Measurements from ENCODE around the gene DDX41.
A peak's percentile ranks its signal among the peaks of the same experiment; 100 is the strongest.

DDX41 gene

GRCh38 chr5:177513500-177513899 is 3.3 kb downstream of the DDX41 start:
- no peak for DNase-seq (ENCODE audit: low spot score in 2 of 2)
- no peak overlapping the region for H3K27ac Mint-ChIP-seq
- H3K9me3 Mint-ChIP-seq = no peaks in the 10 kb centered on the region
- no peak for ATAC-seq (ENCODE audit: low read depth)
- H3K4me3 Mint-ChIP-seq = no peak overlapping the region
- H3K27me3 Mint-ChIP-seq = no peaks in the 10 kb centered on the region
- peaks cover 27% of the 10 kb centered on the region for H3K36me3 Mint-ChIP-seq
- H3K4me1 Mint-ChIP-seq = peaks cover 47% of the 10 kb centered on the region

- H3K36me3 Mint-ChIP-seq = peaks cover 28% of the 10 kb centered on the region
- H3K4me1 Mint-ChIP-seq = peaks cover 49% of the 10 kb centered on the region
- no peaks in the 10 kb centered on the region for H3K27me3 Mint-ChIP-seq
- no peak overlapping the region for H3K27ac Mint-ChIP-seq
- no peak overlapping the region for H3K4me3 Mint-ChIP-seq
- no peaks in the 10 kb centered on the region for H3K9me3 Mint-ChIP-seq
- ATAC-seq (ENCODE audit: low read depth) = no peak
- DNase-seq (ENCODE audit: low spot score in 2 of 2) = no peak
Measured at GRCh38 chr5:177512736-177513380, 3.9 kb downstream of the DDX41 start.

- Mint-ChIP-seq H3K27me3 (no peaks in the 10 kb centered on the region), H3K4me3 (no peak overlapping the region), H3K9me3 (no peaks in the 10 kb centered on the region), H3K4me1 (peaks cover 54% of the 10 kb centered on the region), H3K36me3 (peaks cover 36% of the 10 kb centered on the region), H3K27ac (peak overlapping the region; percentile 95)
- ATAC-seq (ENCODE audit: low read depth) (no peak), DNase-seq (ENCODE audit: low spot score in 2 of 2) (no peak)
Measured at GRCh38 chr5:177511796-177512675, 4.7 kb downstream of the DDX41 start.

GRCh38 chr5:177511181-177511580 is 5.6 kb downstream of the DDX41 start:
- H3K36me3 Mint-ChIP-seq = peaks cover 34% of the 10 kb centered on the region
- no peak for DNase-seq (ENCODE audit: low spot score in 2 of 2)
- no peaks in the 10 kb centered on the region for H3K9me3 Mint-ChIP-seq
- H3K4me1 Mint-ChIP-seq = peaks cover 50% of the 10 kb centered on the region
- ATAC-seq (ENCODE audit: low read depth) = no peak
- H3K27ac Mint-ChIP-seq = peak overlapping the region; percentile 95
- no peaks in the 10 kb centered on the region for H3K27me3 Mint-ChIP-seq
- H3K4me3 Mint-ChIP-seq = peak overlapping the region; percentile 96

GRCh38 chr5:177510567-177511053 is 6.2 kb downstream of the DDX41 start:
- H3K4me1 Mint-ChIP-seq = peaks cover 45% of the 10 kb centered on the region
- peak; percentile 81 for ATAC-seq (ENCODE audit: low read depth)
- H3K36me3 Mint-ChIP-seq = peaks cover 32% of the 10 kb centered on the region
- H3K9me3 Mint-ChIP-seq = no peaks in the 10 kb centered on the region
- peak overlapping the region; percentile 96 for H3K4me3 Mint-ChIP-seq
- DNase-seq (ENCODE audit: low spot score in 2 of 2) = peak; percentile 64 to 75
- H3K27me3 Mint-ChIP-seq = no peaks in the 10 kb centered on the region
- peak overlapping the region; percentile 95 for H3K27ac Mint-ChIP-seq

GRCh38 chr5:177509991-177510566 is 6.7 kb downstream of the DDX41 start:
- Mint-ChIP-seq H3K4me3 (peak overlapping the region; percentile 96), H3K4me1 (peaks cover 46% of the 10 kb centered on the region), H3K36me3 (peaks cover 31% of the 10 kb centered on the region), H3K9me3 (no peaks in the 10 kb centered on the region), H3K27ac (peak overlapping the region; percentile 95), H3K27me3 (no peaks in the 10 kb centered on the region)
- DNase-seq (ENCODE audit: low spot score in 2 of 2) = peak; percentile 70
- ATAC-seq (ENCODE audit: low read depth) = peak; percentile 62

- H3K27ac Mint-ChIP-seq = peak within 1 kb of the TSS; percentile 95
- ATAC-seq (ENCODE audit: low read depth) (peak; percentile 28), DNase-seq (ENCODE audit: low spot score in 2 of 2) (peak in 1 of 2 donors; percentile 58)
- H3K4me1 Mint-ChIP-seq = peaks cover 46% of the 10 kb centered on the region
- H3K4me3 Mint-ChIP-seq = peak within 1 kb of the TSS; percentile 96
- peaks cover 31% of the 10 kb centered on the region for H3K36me3 Mint-ChIP-seq
- no peaks in the 10 kb centered on the region for H3K9me3 Mint-ChIP-seq
- H3K27me3 Mint-ChIP-seq = no peaks in the 10 kb centered on the region
Measured at GRCh38 chr5:177509381-177509951, 7.3 kb downstream of the DDX41 start, which contains the start of gene DOK3. DOK3 (minus strand) TSS chr5:177509826; CDS start chr5:177509540, 286 bp downstream.

GRCh38 chr5:177508837-177509236 is 7.9 kb downstream of the DDX41 start:
- ATAC-seq (ENCODE audit: low read depth) = peak; percentile 31
- DNase-seq (ENCODE audit: low spot score in 2 of 2) = peak; percentile 52 to 53
- Mint-ChIP-seq H3K36me3 (peaks cover 28% of the 10 kb centered on the region), H3K9me3 (no peaks in the 10 kb centered on the region), H3K4me3 (peak overlapping the region; percentile 96), H3K27ac (peak overlapping the region; percentile 95), H3K4me1 (peaks cover 44% of the 10 kb centered on the region), H3K27me3 (no peaks in the 10 kb centered on the region)

GRCh38 chr5:177508221-177508611 is 8.5 kb downstream of the DDX41 start:
- no peaks in the 10 kb centered on the region for H3K9me3 Mint-ChIP-seq
- H3K4me1 Mint-ChIP-seq = peaks cover 44% of the 10 kb centered on the region
- H3K4me3 Mint-ChIP-seq = peak overlapping the region; percentile 96
- peak overlapping the region; percentile 95 for H3K27ac Mint-ChIP-seq
- ATAC-seq (ENCODE audit: low read depth) (no peak), DNase-seq (ENCODE audit: low spot score in 2 of 2) (no peak)
- no peaks in the 10 kb centered on the region for H3K27me3 Mint-ChIP-seq
- H3K36me3 Mint-ChIP-seq = peaks cover 25% of the 10 kb centered on the region

- no peaks in the 10 kb centered on the region for H3K9me3 Mint-ChIP-seq
- ATAC-seq (ENCODE audit: low read depth) (no peak), DNase-seq (ENCODE audit: low spot score in 2 of 2) (no peak)
- peaks cover 22% of the 10 kb centered on the region for H3K36me3 Mint-ChIP-seq
- H3K27me3 Mint-ChIP-seq = no peaks in the 10 kb centered on the region
- peak overlapping the region; percentile 95 for H3K27ac Mint-ChIP-seq
- H3K4me1 Mint-ChIP-seq = peaks cover 44% of the 10 kb centered on the region
- H3K4me3 Mint-ChIP-seq = peak overlapping the region; percentile 96
Measured at GRCh38 chr5:177507596-177508220, 9.1 kb downstream of the DDX41 start.

- no peaks in the 10 kb centered on the region for H3K27me3 Mint-ChIP-seq
- ATAC-seq (ENCODE audit: low read depth) = no peak
- H3K4me1 Mint-ChIP-seq = peaks cover 49% of the 10 kb centered on the region
- no peaks in the 10 kb centered on the region for H3K9me3 Mint-ChIP-seq
- peak overlapping the region; percentile 95 for H3K27ac Mint-ChIP-seq
- peaks cover 24% of the 10 kb centered on the region for H3K36me3 Mint-ChIP-seq
- peak overlapping the region; percentile 96 for H3K4me3 Mint-ChIP-seq
- no peak for DNase-seq (ENCODE audit: low spot score in 2 of 2)
Measured at GRCh38 chr5:177507165-177507564, 9.6 kb downstream of the DDX41 start.

- no peak for DNase-seq (ENCODE audit: low spot score in 2 of 2)
- no peak overlapping the region for H3K4me3 Mint-ChIP-seq
- H3K9me3 Mint-ChIP-seq = no peaks in the 10 kb centered on the region
- peaks cover 18% of the 10 kb centered on the region for H3K36me3 Mint-ChIP-seq
- H3K27me3 Mint-ChIP-seq = no peaks in the 10 kb centered on the region
- peaks cover 47% of the 10 kb centered on the region for H3K4me1 Mint-ChIP-seq
- no peak for ATAC-seq (ENCODE audit: low read depth)
- H3K27ac Mint-ChIP-seq = no peak overlapping the region
Measured at GRCh38 chr5:177505075-177505474, 11.7 kb downstream of the DDX41 start.

Measured in memory B cell (primary cell).